ENCODE results near the gene STK11. TPM values are rescaled to one million over a fixed set of nuclear protein-coding genes. Genes with fewer than 3 reads are reported as not detected.
A peak's percentile ranks its signal among the peaks of the same experiment; 100 is the strongest.

The STK11 gene
- polyA plus RNA-seq, 4 donors = 57.7 to 86.2 (median 66.4) TPM

GRCh38 chr19:1258163-1258492 is 52.5 kb downstream of the STK11 start:
- FAIRE-seq (no peak), DNase-seq (no peak)
- Histone ChIP-seq H3K9me3 (ENCODE audit: control insufficient read depth in 2 of 2, insufficient read depth in 1 of 2, low read depth in 1 of 2, low read length in 1 of 2) (no peaks in the 10 kb centered on the region), H3K27me3 (ENCODE audit: control insufficient read depth in 3 of 3, insufficient read depth in 3 of 3, low read length in 3 of 3) (no peaks in the 10 kb centered on the region), H3K4me1 (ENCODE audit: control insufficient read depth in 3 of 3, insufficient read depth in 2 of 3, low read depth in 1 of 3, low read length in 2 of 3) (peaks cover 10 to 88% (median 24%) of the 10 kb centered on the region in 3 donors), H3K36me3 (ENCODE audit: control insufficient read depth in 3 of 3, insufficient read depth in 2 of 3, low read depth in 1 of 3, low read length in 3 of 3) (peaks cover 24 to 63% (median 38%) of the 10 kb centered on the region in 3 donors), H3K4me3 (ENCODE audit: low read depth in 1 of 3, low read length in 3 of 3) (no peak overlapping the region), H3K27ac (ENCODE audit: low read depth in 1 of 3, low read length in 2 of 3) (peak overlapping the region; percentile 67 to 90 (median 74))
- WGBS, 3 donors = 70 to 92% (median 79%) methylated on average over 3 to 8 of the region's 8 CpGs

- H3K27ac ChIP-seq (ENCODE audit: low read depth in 1 of 3, low read length in 2 of 3) = peak overlapping the region; percentile 90 to 99 (median 97)
- WGBS, 3 donors = 13 to 21% (median 17%) methylated on average over 15 of the region's 15 CpGs
- H3K4me1 ChIP-seq (ENCODE audit: control insufficient read depth in 3 of 3, insufficient read depth in 2 of 3, low read depth in 1 of 3, low read length in 2 of 3) = peaks cover 8 to 89% (median 23%) of the 10 kb centered on the region in 3 donors
- FAIRE-seq = no peak
- DNase-seq = no peak
- H3K9me3 ChIP-seq (ENCODE audit: control insufficient read depth in 2 of 2, insufficient read depth in 1 of 2, low read depth in 1 of 2, low read length in 1 of 2) = no peaks in the 10 kb centered on the region
- no peaks in the 10 kb centered on the region for H3K27me3 ChIP-seq (ENCODE audit: control insufficient read depth in 3 of 3, insufficient read depth in 3 of 3, low read length in 3 of 3)
- peak overlapping the region in 2 of 3 donors; percentile 22 to 27 for H3K4me3 ChIP-seq (ENCODE audit: low read depth in 1 of 3, low read length in 3 of 3)
- H3K36me3 ChIP-seq (ENCODE audit: control insufficient read depth in 3 of 3, insufficient read depth in 2 of 3, low read depth in 1 of 3, low read length in 3 of 3) = peaks cover 24 to 57% (median 36%) of the 10 kb centered on the region in 3 donors
These were observed 53.2 kb downstream of the STK11 start for GRCh38 chr19:1258707-1259205.

- no peaks in the 10 kb centered on the region for H3K9me3 ChIP-seq (ENCODE audit: control insufficient read depth in 2 of 2, insufficient read depth in 1 of 2, low read depth in 1 of 2, low read length in 1 of 2)
- no peaks in the 10 kb centered on the region for H3K27me3 ChIP-seq (ENCODE audit: control insufficient read depth in 3 of 3, insufficient read depth in 3 of 3, low read length in 3 of 3)
- H3K4me1 ChIP-seq (ENCODE audit: control insufficient read depth in 3 of 3, insufficient read depth in 2 of 3, low read depth in 1 of 3, low read length in 2 of 3) = peaks cover 8 to 86% (median 17%) of the 10 kb centered on the region in 3 donors
- WGBS, 3 donors = 1 to 9% (median 8%) methylated on average over 14 to 17 of the region's 17 CpGs
- peak; percentile 88 to 94 for DNase-seq
- H3K27ac ChIP-seq (ENCODE audit: low read depth in 1 of 3, low read length in 2 of 3) = peak overlapping the region; percentile 90 to 99 (median 97)
- peak overlapping the region in 2 of 3 donors; percentile 22 to 27 for H3K4me3 ChIP-seq (ENCODE audit: low read depth in 1 of 3, low read length in 3 of 3)
- H3K36me3 ChIP-seq (ENCODE audit: control insufficient read depth in 3 of 3, insufficient read depth in 2 of 3, low read depth in 1 of 3, low read length in 3 of 3) = peaks cover 24 to 53% (median 33%) of the 10 kb centered on the region in 3 donors
- FAIRE-seq = no peak
These were observed 53.8 kb downstream of the STK11 start for GRCh38 chr19:1259206-1259875.

- H3K4me3 ChIP-seq (ENCODE audit: low read depth in 1 of 3, low read length in 3 of 3) = peak overlapping the region in 2 of 3 donors; percentile 31 to 32
- no peak for FAIRE-seq
These were observed 54.5 kb downstream of the STK11 start for GRCh38 chr19:1259876-1260748.

GRCh38 chr19:1260749-1261537 is 55.4 kb downstream of the STK11 start:
- no peak for FAIRE-seq

More at GRCh38 chr19:1259876-1260748, 54.5 kb downstream of the STK11 start:
- WGBS, 3 donors = 10 to 13% (median 11%) methylated on average over 27 to 33 of the region's 33 CpGs
- DNase-seq = peak; percentile 36 to 70
- H3K27me3 ChIP-seq (ENCODE audit: control insufficient read depth in 3 of 3, insufficient read depth in 3 of 3, low read length in 3 of 3) = no peaks in the 10 kb centered on the region
- peaks cover 23 to 53% (median 25%) of the 10 kb centered on the region in 3 donors for H3K36me3 ChIP-seq (ENCODE audit: control insufficient read depth in 3 of 3, insufficient read depth in 2 of 3, low read depth in 1 of 3, low read length in 3 of 3)
- peak overlapping the region; percentile 90 to 99 (median 97) for H3K27ac ChIP-seq (ENCODE audit: low read depth in 1 of 3, low read length in 2 of 3)
- H3K4me1 ChIP-seq (ENCODE audit: control insufficient read depth in 3 of 3, insufficient read depth in 2 of 3, low read depth in 1 of 3, low read length in 2 of 3) = peaks cover 8 to 86% (median 15%) of the 10 kb centered on the region in 3 donors
- no peaks in the 10 kb centered on the region for H3K9me3 ChIP-seq (ENCODE audit: control insufficient read depth in 2 of 2, insufficient read depth in 1 of 2, low read depth in 1 of 2, low read length in 1 of 2)

GRCh38 chr19:1261538-1261797 is 55.9 kb downstream of the STK11 start:
- peak overlapping the region; percentile 99 to 100 (median 99) for H3K27ac ChIP-seq (ENCODE audit: low read depth in 1 of 3, low read length in 2 of 3)
- 4 to 12% (median 7%) methylated on average over 14 of the region's 14 CpGs for WGBS, 3 donors
- no peaks in the 10 kb centered on the region for H3K27me3 ChIP-seq (ENCODE audit: control insufficient read depth in 3 of 3, insufficient read depth in 3 of 3, low read length in 3 of 3)
- H3K36me3 ChIP-seq (ENCODE audit: control insufficient read depth in 3 of 3, insufficient read depth in 2 of 3, low read depth in 1 of 3, low read length in 3 of 3) = peaks cover 13 to 41% (median 15%) of the 10 kb centered on the region in 3 donors
- DNase-seq (peak in 1 of 2 donors; percentile 66), FAIRE-seq (no peak)
- H3K4me3 ChIP-seq (ENCODE audit: low read depth in 1 of 3, low read length in 3 of 3) = peak overlapping the region; percentile 59 to 67 (median 62)
- H3K9me3 ChIP-seq (ENCODE audit: control insufficient read depth in 2 of 2, insufficient read depth in 1 of 2, low read depth in 1 of 2, low read length in 1 of 2) = no peaks in the 10 kb centered on the region
- H3K4me1 ChIP-seq (ENCODE audit: control insufficient read depth in 3 of 3, insufficient read depth in 2 of 3, low read depth in 1 of 3, low read length in 2 of 3) = peaks cover 8 to 87% (median 15%) of the 10 kb centered on the region in 3 donors

More at GRCh38 chr19:1260749-1261537, 55.4 kb downstream of the STK11 start:
- Histone ChIP-seq H3K27me3 (ENCODE audit: control insufficient read depth in 3 of 3, insufficient read depth in 3 of 3, low read length in 3 of 3) (no peaks in the 10 kb centered on the region), H3K36me3 (ENCODE audit: control insufficient read depth in 3 of 3, insufficient read depth in 2 of 3, low read depth in 1 of 3, low read length in 3 of 3) (peaks cover 15 to 47% (median 17%) of the 10 kb centered on the region in 3 donors), H3K4me3 (ENCODE audit: low read depth in 1 of 3, low read length in 3 of 3) (peak overlapping the region; percentile 59 to 67 (median 62)), H3K4me1 (ENCODE audit: control insufficient read depth in 3 of 3, insufficient read depth in 2 of 3, low read depth in 1 of 3, low read length in 2 of 3) (peaks cover 8 to 86% (median 15%) of the 10 kb centered on the region in 3 donors), H3K9me3 (ENCODE audit: control insufficient read depth in 2 of 2, insufficient read depth in 1 of 2, low read depth in 1 of 2, low read length in 1 of 2) (no peaks in the 10 kb centered on the region), H3K27ac (ENCODE audit: low read depth in 1 of 3, low read length in 2 of 3) (peak overlapping the region; percentile 99 to 100 (median 99))
- DNase-seq = peak; percentile 96 to 99
- 0 to 1% (median 1%) methylated on average over 58 to 83 of the region's 83 CpGs for whole genome bisulfite sequencing, 3 donors

- 7 to 27% (median 16%) methylated on average over 22 to 28 of the region's 28 CpGs for WGBS, 3 donors
- Histone ChIP-seq H3K27ac (ENCODE audit: low read depth in 1 of 3, low read length in 2 of 3) (peak overlapping the region; percentile 99 to 100 (median 99)), H3K36me3 (ENCODE audit: control insufficient read depth in 3 of 3, insufficient read depth in 2 of 3, low read depth in 1 of 3, low read length in 3 of 3) (peaks cover 8 to 36% (median 10%) of the 10 kb centered on the region in 3 donors), H3K4me1 (ENCODE audit: control insufficient read depth in 3 of 3, insufficient read depth in 2 of 3, low read depth in 1 of 3, low read length in 2 of 3) (peaks cover 8 to 83% (median 15%) of the 10 kb centered on the region in 3 donors), H3K27me3 (ENCODE audit: control insufficient read depth in 3 of 3, insufficient read depth in 3 of 3, low read length in 3 of 3) (no peaks in the 10 kb centered on the region), H3K4me3 (ENCODE audit: low read depth in 1 of 3, low read length in 3 of 3) (peak overlapping the region; percentile 59 to 67 (median 62)), H3K9me3 (ENCODE audit: control insufficient read depth in 2 of 2, insufficient read depth in 1 of 2, low read depth in 1 of 2, low read length in 1 of 2) (no peaks in the 10 kb centered on the region)
- DNase-seq (peak; percentile 95 to 98), FAIRE-seq (no peak)
These were observed 56.4 kb downstream of the STK11 start for GRCh38 chr19:1261798-1262622.
